Globus pallidus (tissue), 1 donor: ENCODE data around the gene CPS1.

Experiments
- DNase-seq: peaks from one replicate; pipeline ENCODE4 v3.0.0-alpha.2; 2015; ENCODE audit warnings: low spot score

CPS1 gene

GRCh38 chr2:210681491-210681890 lies 125.1 kb downstream of the CPS1 start:
- no peak for DNase-seq

- no peak for DNase-seq
Measured at GRCh38 chr2:210686401-210686800, 130.0 kb downstream of the CPS1 start.

- DNase-seq = no peak
Measured at GRCh38 chr2:210687786-210688470, 131.5 kb downstream of the CPS1 start.

- no peak for DNase-seq
Measured at GRCh38 chr2:210707900-210708299, 151.5 kb downstream of the CPS1 start.

GRCh38 chr2:210713122-210713521 lies 156.7 kb downstream of the CPS1 start:
- no peak for DNase-seq

GRCh38 chr2:210715560-210716082 lies 159.2 kb downstream of the CPS1 start:
- no peak for DNase-seq

GRCh38 chr2:210718503-210718902 lies 162.1 kb downstream of the CPS1 start:
- no peak for DNase-seq

- no peak for DNase-seq
Measured at GRCh38 chr2:210722092-210722491, 165.7 kb downstream of the CPS1 start.

- no peak for DNase-seq
Measured at GRCh38 chr2:210727549-210727948, 171.2 kb downstream of the CPS1 start.
